ENCODE data around the gene SHISA8.

- TF ChIP-seq, protein P1, sequence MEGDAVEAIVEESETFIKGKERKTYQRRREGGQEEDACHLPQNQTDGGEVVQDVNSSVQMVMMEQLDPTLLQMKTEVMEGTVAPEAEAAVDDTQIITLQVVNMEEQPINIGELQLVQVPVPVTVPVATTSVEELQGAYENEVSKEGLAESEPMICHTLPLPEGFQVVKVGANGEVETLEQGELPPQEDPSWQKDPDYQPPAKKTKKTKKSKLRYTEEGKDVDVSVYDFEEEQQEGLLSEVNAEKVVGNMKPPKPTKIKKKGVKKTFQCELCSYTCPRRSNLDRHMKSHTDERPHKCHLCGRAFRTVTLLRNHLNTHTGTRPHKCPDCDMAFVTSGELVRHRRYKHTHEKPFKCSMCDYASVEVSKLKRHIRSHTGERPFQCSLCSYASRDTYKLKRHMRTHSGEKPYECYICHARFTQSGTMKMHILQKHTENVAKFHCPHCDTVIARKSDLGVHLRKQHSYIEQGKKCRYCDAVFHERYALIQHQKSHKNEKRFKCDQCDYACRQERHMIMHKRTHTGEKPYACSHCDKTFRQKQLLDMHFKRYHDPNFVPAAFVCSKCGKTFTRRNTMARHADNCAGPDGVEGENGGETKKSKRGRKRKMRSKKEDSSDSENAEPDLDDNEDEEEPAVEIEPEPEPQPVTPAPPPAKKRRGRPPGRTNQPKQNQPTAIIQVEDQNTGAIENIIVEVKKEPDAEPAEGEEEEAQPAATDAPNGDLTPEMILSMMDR (IDR thresholded peaks at IDR 0.05) = no peak
- no peak for TF ChIP-seq POLR2A (IDR thresholded peaks at IDR 0.05)
Measured at GRCh38 chr22:41868556-41868955, 46.3 kb downstream of the SHISA8 start.
